SK-N-SH treated with all-trans-retinoic acid at 6 μM for 48 hours (cell line): ENCODE data around the gene TANC1.

Experiments used
- ATAC-seq: fragments of 200-7000 bp; cut with Tn5 transposase; 3 replicates; pipeline ENCODE4 v1.9.1; 2020; ENCODE audit warnings: mild to moderate bottlenecking, moderate library complexity
- ARNTL ChIP-seq: fragments of 450-650 bp; formaldehyde crosslinking; IDR thresholded peaks from 2 replicates; pipeline ENCODE4 v1.5.0; 2020; ENCODE audit warnings: low read depth, mild to moderate bottlenecking, moderate library complexity, borderline replicate concordance
- BACH2 ChIP-seq: fragments of 250-450 bp; sonication (Bioruptor Pico); IDR thresholded peaks from 2 replicates; pipeline ENCODE4 v1.9.0; 2021; ENCODE audit warnings: mild to moderate bottlenecking, borderline replicate concordance
- CSDC2 ChIP-seq: fragments of 250-450 bp; sonication (Bioruptor Pico); IDR thresholded peaks from 2 replicates; pipeline ENCODE4 v1.5.0; 2020; ENCODE audit warnings: mild to moderate bottlenecking, moderate library complexity
- ESRRG ChIP-seq: fragments of 250-450 bp; sonication (Bioruptor Pico); IDR thresholded peaks from 2 replicates; pipeline ENCODE4 v1.6.1; 2021; ENCODE audit warnings: mild to moderate bottlenecking
- GLIS3 ChIP-seq: fragments of 250-450 bp; sonication (Bioruptor Pico); IDR thresholded peaks from 2 replicates; pipeline ENCODE4 v1.5.0; 2020; ENCODE audit warnings: mild to moderate bottlenecking, moderate library complexity
- ISL1 ChIP-seq: fragments of 250-450 bp; sonication (Bioruptor Pico); IDR thresholded peaks from 2 replicates; pipeline ENCODE4 v2.1.2; 2022; ENCODE audit warnings: mild to moderate bottlenecking, moderate library complexity
- PPARA ChIP-seq: fragments of 250-450 bp; sonication (Bioruptor Pico); IDR thresholded peaks from 2 replicates; pipeline ENCODE4 v1.5.0; 2020; ENCODE audit warnings: mild to moderate bottlenecking, borderline replicate concordance
- RARB ChIP-seq: fragments of 250-450 bp; sonication (Bioruptor Pico); IDR thresholded peaks from 2 replicates; pipeline ENCODE4 v1.8.0; 2021; ENCODE audit warnings: mild to moderate bottlenecking, moderate library complexity
- TCF4 ChIP-seq: fragments of 250-450 bp; sonication (Bioruptor Pico); IDR thresholded peaks from 2 replicates; pipeline ENCODE4 v1.8.0; 2021; ENCODE audit warnings: mild to moderate bottlenecking, moderate library complexity, borderline replicate concordance
- TOX ChIP-seq: fragments of 250-450 bp; sonication (Bioruptor Pico); IDR thresholded peaks from 2 replicates; pipeline ENCODE4 v1.8.0; 2021; ENCODE audit warnings: mild to moderate bottlenecking, moderate library complexity, borderline replicate concordance
- ZFP3 ChIP-seq: fragments of 250-450 bp; sonication (Bioruptor Pico); IDR thresholded peaks from 2 replicates; pipeline ENCODE4 v1.5.0; 2020; ENCODE audit warnings: mild to moderate bottlenecking, moderate library complexity
- ZNF565 ChIP-seq: fragments of 450-650 bp; formaldehyde crosslinking; conservative IDR thresholded peaks from 2 replicates; pipeline ENCODE4 v1.5.0; 2020; ENCODE audit warnings: low read depth, mild to moderate bottlenecking, moderate library complexity
- ZNF70 ChIP-seq: fragments of 450-650 bp; formaldehyde crosslinking; IDR thresholded peaks from 2 replicates; pipeline ENCODE4 v1.5.0; 2020; ENCODE audit warnings: mild to moderate bottlenecking, moderate library complexity
- ZNF8 ChIP-seq: fragments of 450-650 bp; formaldehyde crosslinking; IDR thresholded peaks from 2 replicates; pipeline ENCODE4 v1.5.0; 2020; ENCODE audit warnings: mild to moderate bottlenecking, moderate library complexity
- TF ChIP-seq, protein P1 (sequence below): fragments of 250-450 bp; sonication (Bioruptor Pico); IDR thresholded peaks from 2 replicates; pipeline ENCODE4 v1.8.0; 2020; ENCODE audit warnings: mild to moderate bottlenecking, moderate library complexity, borderline replicate concordance
- TF ChIP-seq, protein P2 (sequence below): fragments of 250-450 bp; sonication (Bioruptor Pico); IDR thresholded peaks from 2 replicates; pipeline ENCODE4 v1.5.1; 2020; ENCODE audit warnings: low read depth, mild to moderate bottlenecking, moderate library complexity
- TF ChIP-seq, protein P3 (sequence below): fragments of 250-450 bp; sonication (Bioruptor Pico); IDR thresholded peaks from 2 replicates; pipeline ENCODE4 v1.5.0; 2020; ENCODE audit warnings: mild to moderate bottlenecking, moderate library complexity
- TF ChIP-seq, protein P4 (sequence below): fragments of 250-450 bp; sonication (Bioruptor Pico); IDR thresholded peaks from 2 replicates; pipeline ENCODE4 v1.5.1; 2021; ENCODE audit warnings: mild to moderate bottlenecking, moderate library complexity
- TF ChIP-seq, protein P5 (sequence below): fragments of 250-450 bp; sonication (Bioruptor Pico); IDR thresholded peaks from 2 replicates; pipeline ENCODE4 v1.8.0; 2021; ENCODE audit warnings: low read depth, mild to moderate bottlenecking, moderate library complexity, borderline replicate concordance

TANC1 gene

DNA sequence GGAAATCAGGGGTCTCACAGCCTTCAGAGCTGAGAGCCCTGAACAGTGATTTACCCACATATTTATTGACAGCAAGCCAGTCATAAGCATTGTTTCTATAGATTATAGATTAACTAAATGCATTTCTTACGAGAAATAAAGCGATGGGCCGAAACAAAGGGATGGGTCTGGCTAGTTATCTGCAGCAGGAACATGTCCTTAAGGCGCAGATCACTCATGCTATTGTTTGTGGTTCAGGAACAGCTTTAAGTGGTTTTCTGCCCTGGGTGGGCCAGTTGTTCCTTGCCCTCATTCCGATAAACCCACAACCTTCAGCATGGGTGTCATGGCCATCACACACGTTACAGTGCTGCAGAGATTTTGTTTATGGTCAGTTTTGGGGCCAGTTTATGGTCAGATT is 36.4 kb downstream of the TANC1 start:
- no peak for ATAC-seq
- TF ChIP-seq GLIS3, result no peak
- no peak for TF ChIP-seq RARB (CRISPR knock-in tag)
- no peak for TF ChIP-seq TOX
- no peak for TF ChIP-seq CSDC2
- TF ChIP-seq TCF4, result no peak
- no peak for TF ChIP-seq ZNF70 (CRISPR knock-in tag)
- TF ChIP-seq, protein P1, sequence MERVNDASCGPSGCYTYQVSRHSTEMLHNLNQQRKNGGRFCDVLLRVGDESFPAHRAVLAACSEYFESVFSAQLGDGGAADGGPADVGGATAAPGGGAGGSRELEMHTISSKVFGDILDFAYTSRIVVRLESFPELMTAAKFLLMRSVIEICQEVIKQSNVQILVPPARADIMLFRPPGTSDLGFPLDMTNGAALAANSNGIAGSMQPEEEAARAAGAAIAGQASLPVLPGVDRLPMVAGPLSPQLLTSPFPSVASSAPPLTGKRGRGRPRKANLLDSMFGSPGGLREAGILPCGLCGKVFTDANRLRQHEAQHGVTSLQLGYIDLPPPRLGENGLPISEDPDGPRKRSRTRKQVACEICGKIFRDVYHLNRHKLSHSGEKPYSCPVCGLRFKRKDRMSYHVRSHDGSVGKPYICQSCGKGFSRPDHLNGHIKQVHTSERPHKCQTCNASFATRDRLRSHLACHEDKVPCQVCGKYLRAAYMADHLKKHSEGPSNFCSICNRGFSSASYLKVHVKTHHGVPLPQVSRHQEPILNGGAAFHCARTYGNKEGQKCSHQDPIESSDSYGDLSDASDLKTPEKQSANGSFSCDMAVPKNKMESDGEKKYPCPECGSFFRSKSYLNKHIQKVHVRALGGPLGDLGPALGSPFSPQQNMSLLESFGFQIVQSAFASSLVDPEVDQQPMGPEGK (CRISPR knock-in tag), result no peak
- TF ChIP-seq PPARA (CRISPR knock-in tag), result no peak
- no peak for TF ChIP-seq ZNF8
- TF ChIP-seq, protein P2, sequence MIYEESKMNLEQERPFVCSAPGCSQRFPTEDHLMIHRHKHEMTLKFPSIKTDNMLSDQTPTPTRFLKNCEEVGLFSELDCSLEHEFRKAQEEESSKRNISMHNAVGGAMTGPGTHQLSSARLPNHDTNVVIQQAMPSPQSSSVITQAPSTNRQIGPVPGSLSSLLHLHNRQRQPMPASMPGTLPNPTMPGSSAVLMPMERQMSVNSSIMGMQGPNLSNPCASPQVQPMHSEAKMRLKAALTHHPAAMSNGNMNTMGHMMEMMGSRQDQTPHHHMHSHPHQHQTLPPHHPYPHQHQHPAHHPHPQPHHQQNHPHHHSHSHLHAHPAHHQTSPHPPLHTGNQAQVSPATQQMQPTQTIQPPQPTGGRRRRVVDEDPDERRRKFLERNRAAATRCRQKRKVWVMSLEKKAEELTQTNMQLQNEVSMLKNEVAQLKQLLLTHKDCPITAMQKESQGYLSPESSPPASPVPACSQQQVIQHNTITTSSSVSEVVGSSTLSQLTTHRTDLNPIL (CRISPR knock-in tag), result no peak
- TF ChIP-seq ARNTL (CRISPR knock-in tag), result no peak

DNA sequence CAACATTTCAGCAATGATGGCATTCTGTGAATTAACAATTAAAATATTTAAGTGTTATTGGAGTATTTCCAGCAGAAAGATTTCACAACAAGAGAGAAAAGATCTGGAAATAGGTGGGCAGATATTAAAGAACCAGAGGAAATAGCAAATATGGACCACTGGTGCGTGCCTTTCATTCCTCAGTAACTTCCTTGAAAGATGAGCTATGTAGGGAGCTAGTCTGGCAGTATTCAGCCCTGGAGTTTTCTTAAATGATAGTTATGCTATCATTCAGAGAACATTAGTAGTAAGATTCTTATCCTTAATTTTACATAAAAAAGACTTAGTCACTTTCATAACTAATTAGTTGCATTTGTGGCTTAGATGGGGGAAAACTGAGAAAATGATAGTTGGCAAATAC is 41.5 kb downstream of the TANC1 start:
- peak; percentile 86 for ATAC-seq
- TF ChIP-seq, protein P3, sequence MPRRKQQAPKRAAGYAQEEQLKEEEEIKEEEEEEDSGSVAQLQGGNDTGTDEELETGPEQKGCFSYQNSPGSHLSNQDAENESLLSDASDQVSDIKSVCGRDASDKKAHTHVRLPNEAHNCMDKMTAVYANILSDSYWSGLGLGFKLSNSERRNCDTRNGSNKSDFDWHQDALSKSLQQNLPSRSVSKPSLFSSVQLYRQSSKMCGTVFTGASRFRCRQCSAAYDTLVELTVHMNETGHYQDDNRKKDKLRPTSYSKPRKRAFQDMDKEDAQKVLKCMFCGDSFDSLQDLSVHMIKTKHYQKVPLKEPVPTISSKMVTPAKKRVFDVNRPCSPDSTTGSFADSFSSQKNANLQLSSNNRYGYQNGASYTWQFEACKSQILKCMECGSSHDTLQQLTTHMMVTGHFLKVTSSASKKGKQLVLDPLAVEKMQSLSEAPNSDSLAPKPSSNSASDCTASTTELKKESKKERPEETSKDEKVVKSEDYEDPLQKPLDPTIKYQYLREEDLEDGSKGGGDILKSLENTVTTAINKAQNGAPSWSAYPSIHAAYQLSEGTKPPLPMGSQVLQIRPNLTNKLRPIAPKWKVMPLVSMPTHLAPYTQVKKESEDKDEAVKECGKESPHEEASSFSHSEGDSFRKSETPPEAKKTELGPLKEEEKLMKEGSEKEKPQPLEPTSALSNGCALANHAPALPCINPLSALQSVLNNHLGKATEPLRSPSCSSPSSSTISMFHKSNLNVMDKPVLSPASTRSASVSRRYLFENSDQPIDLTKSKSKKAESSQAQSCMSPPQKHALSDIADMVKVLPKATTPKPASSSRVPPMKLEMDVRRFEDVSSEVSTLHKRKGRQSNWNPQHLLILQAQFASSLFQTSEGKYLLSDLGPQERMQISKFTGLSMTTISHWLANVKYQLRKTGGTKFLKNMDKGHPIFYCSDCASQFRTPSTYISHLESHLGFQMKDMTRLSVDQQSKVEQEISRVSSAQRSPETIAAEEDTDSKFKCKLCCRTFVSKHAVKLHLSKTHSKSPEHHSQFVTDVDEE (CRISPR knock-in tag), result no peak
- no peak for TF ChIP-seq TOX
- no peak for TF ChIP-seq GLIS3
- TF ChIP-seq BACH2 (CRISPR knock-in tag), result no peak
- TF ChIP-seq, protein P4, sequence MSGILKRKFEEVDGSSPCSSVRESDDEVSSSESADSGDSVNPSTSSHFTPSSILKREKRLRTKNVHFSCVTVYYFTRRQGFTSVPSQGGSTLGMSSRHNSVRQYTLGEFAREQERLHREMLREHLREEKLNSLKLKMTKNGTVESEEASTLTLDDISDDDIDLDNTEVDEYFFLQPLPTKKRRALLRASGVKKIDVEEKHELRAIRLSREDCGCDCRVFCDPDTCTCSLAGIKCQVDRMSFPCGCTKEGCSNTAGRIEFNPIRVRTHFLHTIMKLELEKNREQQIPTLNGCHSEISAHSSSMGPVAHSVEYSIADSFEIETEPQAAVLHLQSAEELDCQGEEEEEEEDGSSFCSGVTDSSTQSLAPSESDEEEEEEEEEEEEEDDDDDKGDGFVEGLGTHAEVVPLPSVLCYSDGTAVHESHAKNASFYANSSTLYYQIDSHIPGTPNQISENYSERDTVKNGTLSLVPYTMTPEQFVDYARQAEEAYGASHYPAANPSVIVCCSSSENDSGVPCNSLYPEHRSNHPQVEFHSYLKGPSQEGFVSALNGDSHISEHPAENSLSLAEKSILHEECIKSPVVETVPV, result no peak
- no peak for TF ChIP-seq ESRRG (CRISPR knock-in tag)
- TF ChIP-seq, protein P5, sequence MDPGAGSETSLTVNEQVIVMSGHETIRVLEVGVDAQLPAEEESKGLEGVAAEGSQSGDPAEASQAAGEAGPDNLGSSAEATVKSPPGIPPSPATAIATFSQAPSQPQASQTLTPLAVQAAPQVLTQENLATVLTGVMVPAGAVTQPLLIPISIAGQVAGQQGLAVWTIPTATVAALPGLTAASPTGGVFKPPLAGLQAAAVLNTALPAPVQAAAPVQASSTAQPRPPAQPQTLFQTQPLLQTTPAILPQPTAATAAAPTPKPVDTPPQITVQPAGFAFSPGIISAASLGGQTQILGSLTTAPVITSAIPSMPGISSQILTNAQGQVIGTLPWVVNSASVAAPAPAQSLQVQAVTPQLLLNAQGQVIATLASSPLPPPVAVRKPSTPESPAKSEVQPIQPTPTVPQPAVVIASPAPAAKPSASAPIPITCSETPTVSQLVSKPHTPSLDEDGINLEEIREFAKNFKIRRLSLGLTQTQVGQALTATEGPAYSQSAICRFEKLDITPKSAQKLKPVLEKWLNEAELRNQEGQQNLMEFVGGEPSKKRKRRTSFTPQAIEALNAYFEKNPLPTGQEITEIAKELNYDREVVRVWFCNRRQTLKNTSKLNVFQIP, result no peak
- no peak for TF ChIP-seq ZFP3
- no peak for TF ChIP-seq ARNTL (CRISPR knock-in tag)
- no peak; the same call in 1 of the 2 replicates for TF ChIP-seq ISL1
- TF ChIP-seq, protein P2 (CRISPR knock-in tag), result no peak

DNA sequence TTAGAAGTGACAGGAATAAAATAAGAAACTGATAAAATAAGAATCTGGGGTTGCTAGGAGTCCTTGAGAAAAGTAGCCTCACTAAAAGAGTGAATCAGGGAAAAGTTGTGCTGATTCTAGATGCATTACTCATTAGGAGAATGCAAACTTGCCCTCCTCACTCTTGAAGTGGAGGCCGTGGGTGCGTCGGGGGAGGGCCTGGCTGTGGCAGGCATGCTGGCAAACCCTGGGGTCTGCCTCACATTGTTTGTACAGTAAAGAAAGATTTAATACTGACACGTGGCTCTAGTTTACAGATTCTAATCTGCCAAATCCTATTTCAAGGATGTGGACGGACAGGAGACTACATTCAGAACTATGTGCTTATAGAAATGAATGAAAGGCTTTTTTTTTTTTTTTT is 41.9 kb downstream of the TANC1 start:
- ATAC-seq, result peak; percentile 93
- TF ChIP-seq ZFP3, result no peak
- TF ChIP-seq ZNF565, result no peak
- TF ChIP-seq, protein P5, result no peak
- TF ChIP-seq ISL1, result 0 out of 2 replicates have a peak, but pooled peaks have one; percentile 27
- TF ChIP-seq, protein P3 (CRISPR knock-in tag), result peak; percentile 42; the same call in 1 of the 2 replicates
